NCI-H1092 (cell line): Measurements from ENCODE around the gene TMUB1.
A peak's percentile ranks its signal among the peaks of the same experiment; 100 is the strongest.

Source experiments
- DNase-seq: peaks from one replicate; lab custom pipeline; 2025; lab: John Stamatoyannopoulos, UW

TMUB1 gene

DNA sequence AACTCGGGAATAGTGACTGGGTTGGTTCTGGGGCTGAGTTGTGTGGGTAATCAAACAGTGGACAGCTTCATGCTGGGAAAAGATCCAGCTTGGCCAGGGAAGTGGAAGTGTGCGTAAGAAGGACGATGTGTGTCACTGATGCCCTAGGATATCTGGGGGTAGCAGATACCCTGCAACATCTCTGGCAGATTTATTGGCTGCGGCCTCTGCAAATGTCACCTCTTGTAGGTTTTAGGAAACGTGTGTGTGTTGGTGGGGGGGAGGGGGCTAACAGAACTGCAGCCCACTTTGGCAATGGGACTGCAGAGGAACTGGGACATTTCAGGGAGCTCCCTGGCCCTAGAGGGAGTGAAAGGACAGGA, 2.0 kb upstream of the TMUB1 start:
- no peak for DNase-seq

DNA sequence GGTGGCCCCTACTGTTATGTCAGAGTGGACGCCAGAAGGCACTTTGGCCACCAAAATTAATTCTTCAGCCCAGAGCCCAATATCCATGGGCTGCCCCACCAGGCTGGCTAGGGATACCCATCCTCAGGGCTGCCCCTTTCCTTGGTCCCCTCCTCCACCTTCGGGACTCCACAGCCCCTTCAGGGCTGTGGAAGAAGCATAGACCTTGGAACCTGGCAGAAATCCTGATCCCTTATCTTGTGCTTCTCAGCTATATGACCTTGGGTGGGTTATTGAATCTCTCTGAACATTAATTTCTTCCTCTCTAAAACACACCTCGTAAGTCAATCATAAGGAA, 499 bp upstream of the TMUB1 start:
- DNase-seq = no peak

DNA sequence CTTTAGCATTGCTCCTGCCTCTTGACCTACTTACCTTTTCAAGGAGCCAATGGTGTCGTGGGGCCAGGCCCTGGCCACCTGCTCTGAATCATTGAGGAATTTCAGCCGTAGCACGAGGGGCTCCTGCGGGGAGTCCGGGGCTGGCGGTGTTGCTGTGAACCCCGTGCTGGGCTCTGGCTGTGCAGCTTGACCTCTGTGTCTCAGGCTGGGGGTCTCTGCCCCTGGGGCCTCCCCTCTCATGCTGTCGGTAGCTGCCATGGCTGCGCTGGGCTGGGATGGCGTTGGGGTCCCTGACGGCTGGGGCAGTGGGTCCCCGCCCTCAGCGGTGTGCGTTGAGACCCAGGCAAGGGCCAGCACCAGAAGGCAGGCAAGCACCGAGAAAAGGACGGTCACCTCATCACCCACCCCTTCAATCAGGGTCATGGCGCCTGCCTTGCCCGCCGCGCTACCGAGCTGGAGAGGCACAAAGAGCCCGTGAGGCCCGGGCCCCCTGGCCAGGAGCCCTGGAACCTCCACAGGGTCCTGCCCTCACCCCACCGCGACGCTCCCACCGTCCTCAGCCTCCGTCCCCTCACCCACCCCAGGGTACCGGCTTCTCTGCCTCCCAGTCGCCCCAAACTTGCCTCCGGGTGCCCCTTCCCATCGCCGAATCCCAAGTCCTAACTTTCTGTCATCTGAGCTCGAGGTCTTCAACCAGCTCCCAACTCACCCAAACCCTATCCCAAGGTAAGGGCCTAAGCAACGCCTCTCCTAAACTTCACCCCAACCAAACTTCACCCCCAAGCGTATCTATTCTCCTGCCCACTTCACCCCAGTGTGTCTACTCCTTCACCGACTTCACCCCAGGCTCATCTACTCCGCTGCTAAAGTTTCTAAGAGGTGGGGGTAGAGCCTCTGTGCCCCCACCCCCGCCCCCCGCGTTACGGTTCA, 887 bp downstream of the TMUB1 start:
- DNase-seq = no peak

DNA sequence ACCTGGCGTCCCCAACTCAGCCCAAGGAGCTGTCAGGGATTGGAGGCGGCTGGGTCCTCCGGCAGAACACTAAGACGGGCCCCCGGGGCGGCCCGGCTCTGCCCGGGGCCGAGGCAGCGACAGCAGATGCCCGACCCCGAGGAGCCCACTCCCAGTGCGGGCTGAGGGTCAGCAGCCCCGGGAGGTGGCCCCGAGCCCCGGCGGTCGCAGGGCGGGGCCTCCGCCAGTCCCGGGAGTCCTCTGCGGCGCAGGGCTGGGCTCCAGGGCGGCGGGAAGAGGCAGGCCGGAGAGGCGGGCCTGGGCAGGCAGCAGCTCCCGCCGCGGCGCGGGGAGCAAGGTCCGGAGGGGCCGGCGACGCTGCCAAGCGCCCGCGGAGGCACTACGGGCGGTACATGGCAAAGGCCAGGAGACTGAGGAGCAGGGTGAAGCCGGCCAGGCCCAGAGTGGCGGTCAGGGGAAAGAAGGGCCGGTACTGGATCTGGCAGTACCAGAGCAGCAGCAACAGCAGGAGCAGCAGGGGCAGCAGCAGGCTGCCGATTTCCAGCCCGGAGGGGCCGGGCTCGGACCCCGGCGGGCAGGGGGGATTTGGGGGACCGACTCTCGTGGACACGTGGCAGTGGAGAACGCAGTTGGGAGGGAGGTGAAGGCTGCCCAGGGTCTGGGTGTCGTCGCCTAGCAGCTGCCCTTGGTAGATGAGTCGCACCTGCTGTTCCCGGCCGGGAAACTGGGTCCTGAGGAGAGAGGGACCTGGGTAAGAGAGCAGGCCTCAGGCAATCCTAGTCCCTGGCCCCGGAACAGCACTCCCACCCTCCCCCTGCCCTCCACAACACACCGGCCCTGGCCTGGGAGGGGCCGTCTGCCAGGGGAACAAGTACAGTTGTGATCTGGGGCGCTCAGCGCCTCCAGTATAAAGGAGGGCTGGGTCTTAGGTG, 1.9 kb downstream of the TMUB1 start:
- peak; percentile 23 for DNase-seq

DNA sequence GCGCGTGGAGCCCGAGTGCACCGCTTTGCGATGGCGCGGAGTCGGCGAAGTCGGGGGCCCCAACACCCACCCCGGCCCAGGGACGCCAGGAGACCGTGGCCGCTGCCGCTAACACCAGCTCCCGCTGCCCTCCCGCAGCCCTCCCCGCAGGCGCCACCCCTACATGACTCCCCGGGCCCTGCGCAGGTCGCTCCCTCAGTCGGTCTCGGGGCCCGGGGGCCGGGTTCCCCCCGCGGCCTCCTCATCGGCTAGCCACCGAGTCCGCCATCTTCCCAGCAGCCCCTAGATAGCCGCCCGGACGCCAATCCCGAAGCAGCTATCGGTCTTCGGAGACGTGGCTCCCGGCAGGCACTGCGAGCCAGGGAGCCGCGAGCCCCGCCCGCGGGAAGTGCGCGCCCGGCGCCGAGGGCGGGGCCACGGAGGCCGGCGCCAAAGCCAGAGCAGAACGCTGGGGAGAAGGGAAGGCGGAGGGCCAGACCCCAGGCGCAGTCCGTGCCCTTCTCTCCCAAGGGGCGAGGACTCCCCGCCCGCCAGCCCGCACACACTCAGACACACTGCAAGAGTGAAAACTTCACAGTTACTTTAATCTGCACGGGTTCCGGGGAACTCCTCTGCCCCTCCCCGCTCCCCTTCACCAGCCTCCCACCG, 2.6 kb downstream of the TMUB1 start, which contains the start of gene FASTK:
TSS of gene FASTK (minus strand) at position 288 of the 648 bp plus-strand sequence. CDS start at position 245, 43 bp downstream.
- DNase-seq = peak; percentile 91

DNA sequence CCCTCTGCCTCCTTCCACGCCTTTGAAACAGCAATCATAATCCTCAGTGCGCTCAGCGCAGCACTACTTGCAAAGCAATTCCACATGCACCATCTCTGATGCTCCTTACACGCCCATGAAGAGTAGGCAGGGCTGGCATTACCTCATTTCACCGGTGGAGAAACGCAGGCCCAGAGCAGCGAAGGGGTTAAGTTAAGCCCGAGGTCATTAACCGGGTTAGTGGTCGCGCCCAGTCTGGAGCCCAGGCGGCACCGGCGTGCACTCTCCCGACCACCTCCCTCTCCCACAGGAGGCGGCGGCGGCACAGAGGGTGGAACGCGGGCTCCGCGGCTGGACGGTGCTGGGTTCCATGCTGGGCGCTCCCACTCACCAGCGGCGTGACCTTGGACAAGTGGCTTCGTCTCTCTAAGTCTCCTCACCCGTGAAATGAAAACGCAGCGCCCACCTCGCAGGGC, 3.2 kb downstream of the TMUB1 start:
- no peak for DNase-seq

DNA sequence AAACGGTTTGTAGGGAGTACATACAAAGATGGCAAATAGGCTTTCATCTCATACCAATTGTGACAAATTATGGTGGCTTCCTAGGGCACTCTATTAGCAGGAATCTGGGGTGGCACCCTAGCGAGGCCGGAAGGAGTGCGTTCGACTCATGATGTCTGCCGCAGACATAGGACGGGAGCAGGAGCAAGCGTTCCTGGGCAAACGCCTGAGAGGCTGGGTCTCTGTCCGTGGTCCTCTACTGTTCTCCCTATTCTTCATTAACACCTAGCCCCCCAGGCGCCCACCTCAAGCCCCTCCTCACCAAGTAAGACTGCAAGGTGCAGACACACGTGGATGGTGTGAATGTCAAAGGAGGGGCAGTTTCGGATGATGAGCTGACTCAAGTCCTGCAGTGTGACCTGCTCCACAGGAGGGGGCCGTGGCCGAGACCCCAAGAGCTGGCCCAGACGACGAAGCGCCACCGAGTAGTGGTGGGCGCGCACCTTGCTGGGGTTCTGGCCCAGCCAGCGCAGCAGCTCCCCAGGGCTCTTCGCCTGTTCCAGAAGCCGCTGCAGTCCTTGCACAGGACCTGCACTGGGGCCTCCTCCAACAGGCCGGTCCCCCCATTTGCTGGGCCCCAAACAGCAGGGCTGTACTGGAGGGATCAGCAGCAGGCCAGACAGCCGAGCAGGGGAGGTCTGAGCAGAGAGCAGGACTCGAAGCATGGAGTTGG, 3.9 kb downstream of the TMUB1 start:
- DNase-seq = no peak

DNA sequence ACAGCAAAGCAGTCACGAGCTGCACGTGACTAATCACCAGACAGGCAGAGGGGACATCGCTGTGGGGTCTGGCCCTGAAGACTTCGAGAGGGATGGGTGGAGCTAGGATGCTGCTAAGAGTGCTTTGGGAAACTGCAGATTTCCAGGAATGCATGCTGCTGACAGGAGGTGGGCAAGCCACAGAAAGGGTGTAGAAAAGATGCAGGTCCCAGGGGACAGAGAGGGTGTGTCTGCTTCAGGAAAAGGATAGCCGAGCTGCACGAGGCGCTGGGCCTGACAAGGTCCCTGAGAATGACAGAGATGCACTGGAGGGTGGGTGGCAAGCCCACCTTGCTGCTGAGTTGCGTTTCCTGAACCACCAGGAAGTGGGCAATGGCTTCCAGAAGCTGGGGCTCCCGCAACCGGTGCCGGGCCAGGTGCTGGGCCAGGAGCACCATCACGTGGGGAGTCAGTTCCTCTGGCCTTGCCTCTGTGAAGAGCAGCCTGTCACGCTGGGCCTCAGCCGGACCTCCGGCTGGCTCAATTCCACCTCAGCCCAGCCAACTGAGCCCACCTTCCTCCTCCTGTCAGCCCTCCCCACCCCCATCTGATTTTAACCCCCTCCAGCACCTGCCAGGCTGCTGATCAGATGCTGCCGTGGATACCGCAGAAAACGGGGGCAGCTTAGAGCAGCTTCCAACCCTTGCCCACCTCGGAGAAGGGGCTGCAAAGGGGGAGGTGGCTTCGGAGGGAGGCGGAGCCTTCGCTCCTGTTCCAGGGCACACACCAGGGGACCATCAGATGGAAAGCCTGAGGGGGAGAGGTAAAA, 4.9 kb downstream of the TMUB1 start:
- no peak for DNase-seq

DNA sequence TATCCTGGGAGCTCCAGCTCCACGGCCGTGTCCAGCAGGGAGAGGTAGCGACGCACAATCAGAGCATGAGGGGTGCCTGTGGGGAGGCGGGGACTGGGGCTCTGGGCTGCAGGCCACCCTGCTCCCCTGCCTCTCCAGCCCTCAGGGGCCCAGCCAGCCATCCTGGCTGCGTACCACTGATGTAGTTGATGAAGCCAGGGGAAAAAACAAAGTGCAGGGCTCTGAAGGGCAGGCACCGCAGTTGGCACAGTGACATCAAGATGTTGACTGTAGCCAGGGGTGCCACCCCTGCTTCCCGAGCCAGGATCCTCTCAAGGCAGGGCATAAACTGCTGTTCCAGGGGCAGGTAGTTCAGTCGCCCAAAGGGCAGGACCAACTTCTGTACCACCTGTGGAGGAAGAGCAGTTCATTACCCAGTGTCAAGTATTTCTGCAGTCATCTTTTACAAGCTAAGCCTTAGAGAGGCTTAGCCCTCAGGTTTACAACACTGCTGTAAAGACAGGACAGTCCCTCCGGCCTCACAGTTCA, 5.5 kb downstream of the TMUB1 start:
- DNase-seq = no peak

DNA sequence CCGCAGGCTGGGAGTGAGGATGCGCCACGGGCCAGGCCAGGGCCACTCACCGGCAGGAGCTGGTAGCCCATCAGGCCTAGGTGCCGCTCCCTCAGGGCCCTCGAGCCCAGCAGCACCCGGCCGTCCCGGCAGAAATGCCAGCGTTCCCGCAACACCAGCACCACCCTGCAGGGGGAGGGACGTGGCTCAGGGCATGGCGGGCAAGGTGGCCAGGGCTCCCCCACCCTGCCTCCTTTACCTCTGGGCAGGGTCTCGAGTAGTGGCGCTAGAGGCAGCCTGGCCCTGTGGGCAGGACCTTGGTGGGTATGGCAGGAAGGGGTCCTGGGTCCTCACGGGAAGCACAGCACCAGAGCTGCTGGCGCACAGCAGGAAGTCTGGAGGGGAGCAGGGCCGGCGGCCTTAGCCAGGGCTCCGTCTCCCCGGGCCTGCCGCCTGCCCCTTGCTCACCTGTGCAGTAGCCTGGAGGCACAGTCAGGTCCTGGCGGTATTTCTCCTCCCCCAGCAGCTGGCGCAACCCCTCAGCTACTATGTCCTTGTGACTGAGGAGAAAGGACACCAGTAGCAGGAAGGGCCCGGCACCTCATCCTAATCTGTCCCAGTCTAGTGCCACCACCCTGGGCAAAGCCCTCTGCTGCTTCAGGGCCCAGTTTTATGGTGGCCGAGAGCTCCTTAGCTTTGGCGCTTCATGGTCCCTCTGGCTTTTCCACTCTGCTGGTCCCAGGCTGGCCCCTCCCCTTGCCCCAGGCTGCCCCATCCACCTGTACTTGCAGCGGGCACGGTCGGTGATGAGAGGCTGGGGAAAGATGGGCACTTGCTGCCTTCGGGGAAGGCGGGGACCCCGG, 6.2 kb downstream of the TMUB1 start:
- no peak for DNase-seq

DNA sequence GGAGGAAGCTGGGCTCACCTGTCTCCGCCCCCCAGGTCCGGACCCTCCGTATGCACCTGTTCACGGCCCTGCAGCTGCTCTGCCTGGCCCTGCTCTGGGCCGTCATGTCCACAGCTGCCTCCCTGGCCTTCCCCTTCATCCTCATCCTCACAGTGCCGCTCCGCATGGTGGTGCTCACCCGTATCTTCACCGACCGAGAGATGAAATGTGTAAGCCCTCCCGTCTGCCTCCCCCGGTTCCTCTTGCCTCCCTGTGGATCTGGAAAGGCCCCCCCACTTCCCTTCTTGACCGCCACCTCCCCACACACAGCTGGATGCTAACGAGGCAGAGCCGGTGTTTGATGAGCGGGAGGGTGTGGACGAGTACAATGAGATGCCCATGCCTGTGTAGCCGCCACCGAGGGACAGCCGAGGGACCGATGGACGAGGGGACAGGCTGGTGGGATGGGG, 7.3 kb downstream of the TMUB1 start:
- DNase-seq = no peak

DNA sequence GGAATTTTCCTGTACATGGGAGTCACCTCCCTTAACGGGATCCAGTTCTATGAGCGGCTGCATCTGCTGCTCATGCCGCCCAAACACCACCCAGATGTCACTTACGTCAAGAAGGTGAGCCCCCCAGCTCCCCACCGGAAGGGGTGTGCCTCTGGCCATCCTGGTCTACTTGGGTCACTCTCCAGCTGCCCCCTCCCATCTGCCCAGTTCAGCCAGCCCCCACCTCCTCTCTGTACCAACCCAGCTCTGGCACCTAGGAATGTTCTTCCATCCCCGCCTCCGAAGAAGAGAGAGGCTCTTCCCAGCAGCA, 7.7 kb downstream of the TMUB1 start:
- no peak for DNase-seq

DNA sequence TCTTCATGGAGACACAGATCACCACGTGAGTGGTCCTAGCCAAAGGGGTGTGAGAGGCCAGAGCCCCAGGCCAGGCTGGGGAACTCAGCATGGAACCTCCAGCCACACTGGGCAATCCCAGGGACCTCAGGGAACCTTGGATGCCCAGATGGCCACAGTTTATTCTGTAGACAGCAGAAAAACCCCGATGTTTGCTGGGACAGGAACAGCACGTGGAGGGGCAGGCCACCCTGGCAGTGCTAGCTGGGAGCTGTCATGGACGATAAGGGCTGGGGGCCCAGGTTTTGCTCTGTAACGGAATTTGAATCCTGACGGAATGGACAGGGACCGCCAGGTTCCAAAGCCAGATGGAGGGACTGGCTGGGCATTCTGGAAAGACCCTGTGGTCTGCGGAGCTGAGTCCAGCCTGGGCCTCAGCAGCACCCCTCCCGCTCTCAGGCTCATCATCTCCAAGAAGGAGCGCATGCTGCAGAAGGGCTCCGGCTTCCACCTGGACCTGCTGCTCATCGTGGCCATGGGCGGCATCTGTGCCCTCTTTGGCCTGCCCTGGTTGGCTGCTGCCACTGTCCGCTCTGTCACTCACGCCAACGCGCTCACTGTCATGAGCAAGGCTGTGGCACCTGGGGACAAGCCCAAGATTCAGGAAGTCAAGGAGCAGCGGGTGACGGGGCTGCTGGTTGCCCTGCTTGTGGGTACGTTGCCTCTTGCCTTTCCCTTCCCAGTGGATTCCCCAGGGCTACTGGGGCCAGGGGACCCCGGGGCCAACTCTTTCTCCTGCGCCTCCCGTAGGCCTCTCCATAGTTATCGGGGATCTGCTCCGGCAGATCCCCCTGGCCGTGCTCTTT, 8.3 kb downstream of the TMUB1 start:
- no peak for DNase-seq

DNA sequence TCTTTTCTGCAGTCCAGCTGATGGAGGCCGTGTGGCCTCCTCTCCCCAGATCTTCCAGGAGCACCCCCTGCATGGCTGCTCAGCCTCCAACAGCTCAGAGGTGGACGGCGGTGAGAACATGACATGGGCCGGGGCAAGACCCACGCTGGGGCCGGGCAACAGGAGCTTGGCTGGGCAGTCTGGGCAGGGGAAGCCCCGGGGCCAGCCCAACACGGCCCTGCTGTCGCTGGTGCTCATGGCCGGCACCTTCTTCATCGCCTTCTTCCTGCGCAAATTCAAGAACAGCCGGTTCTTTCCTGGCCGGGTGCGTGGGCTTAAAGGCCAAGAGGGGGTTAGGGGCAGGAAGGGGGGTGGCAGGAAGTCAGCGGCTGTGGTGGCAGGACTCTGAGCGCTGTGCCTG, 9.3 kb downstream of the TMUB1 start:
- no peak for DNase-seq

DNA sequence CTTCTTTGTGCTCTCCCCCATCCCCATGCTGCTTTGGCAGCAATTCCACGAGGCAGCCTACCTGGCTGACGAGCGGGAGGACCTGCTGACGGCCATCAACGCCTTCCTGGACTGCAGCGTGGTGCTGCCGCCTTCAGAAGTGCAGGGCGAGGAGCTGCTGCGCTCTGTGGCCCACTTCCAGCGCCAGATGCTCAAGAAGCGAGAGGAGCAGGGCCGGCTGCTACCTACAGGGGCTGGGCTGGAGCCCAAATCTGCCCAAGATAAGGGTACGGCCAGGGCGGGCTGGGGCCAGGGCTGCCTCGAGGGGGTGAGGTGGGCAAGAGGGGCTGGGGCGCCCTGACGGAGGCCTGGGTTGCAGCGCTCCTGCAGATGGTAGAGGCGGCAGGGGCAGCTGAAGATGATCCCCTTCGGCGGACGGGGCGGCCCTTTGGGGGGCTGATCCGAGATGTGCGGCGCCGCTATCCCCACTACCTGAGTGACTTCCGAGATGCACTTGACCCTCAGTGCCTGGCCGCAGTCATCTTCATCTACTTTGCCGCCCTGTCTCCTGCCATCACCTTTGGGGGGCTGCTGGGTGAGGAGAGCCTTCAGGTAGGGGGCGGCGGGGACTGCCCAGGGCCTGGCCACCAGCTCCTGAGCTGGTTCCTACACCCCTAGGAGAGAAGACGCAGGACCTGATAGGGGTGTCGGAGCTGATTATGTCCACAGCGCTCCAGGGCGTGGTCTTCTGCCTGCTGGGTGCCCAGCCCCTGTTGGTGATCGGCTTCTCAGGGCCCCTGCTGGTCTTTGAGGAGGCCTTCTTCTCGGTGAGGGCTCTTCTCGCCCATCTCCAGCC, 12.0 kb downstream of the TMUB1 start:
- DNase-seq = no peak

DNA sequence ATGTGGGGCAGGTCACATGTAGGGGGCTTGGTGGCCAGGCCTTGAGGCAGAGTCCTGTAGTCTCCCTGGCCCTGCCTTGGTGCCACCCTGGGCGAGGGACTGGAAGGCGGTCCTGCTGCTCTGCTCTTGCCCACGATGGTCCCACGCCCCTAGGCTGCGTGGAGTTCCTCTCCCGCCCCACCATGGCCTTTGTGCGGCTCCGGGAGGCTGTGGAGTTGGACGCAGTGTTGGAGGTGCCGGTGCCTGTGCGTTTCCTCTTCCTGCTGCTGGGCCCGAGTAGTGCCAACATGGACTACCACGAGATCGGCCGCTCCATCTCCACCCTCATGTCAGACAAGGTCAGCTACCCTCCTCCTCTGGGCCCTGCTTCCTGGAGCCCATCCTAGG, 12.7 kb downstream of the TMUB1 start:
- DNase-seq = no peak

DNA sequence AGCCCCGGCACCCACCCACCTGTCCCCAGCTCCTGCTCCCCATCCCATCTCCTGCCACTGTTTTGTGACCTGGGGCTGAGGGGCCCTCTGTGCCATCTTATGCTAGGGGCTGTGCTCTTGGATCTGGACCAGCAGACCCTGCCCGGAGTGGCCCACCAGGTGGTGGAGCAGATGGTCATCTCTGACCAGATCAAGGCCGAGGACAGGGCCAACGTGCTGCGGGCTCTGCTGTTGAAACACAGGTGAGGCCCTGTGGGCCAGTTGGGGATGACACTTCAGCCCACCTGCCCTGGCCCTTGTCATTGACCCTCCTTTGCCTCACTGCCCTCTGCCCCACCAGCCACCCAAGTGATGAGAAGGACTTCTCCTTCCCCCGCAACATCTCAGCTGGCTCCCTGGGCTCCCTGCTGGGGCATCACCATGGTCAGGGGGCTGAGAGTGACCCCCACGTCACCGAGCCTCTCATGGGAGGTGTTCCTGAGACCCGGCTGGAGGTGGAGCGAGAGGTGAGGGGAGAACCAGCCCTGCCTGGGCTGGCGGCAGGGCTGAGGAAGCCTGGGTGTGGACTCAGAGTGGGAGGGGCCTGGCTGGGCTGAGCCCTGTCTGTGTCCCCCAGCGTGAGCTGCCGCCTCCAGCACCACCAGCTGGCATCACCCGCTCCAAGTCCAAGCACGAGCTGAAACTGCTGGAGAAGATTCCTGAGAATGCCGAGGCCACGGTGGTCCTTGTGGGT, 13.3 kb downstream of the TMUB1 start:
- no peak for DNase-seq
